Head of caudate nucleus (tissue), 42 donors: ENCODE results near the gene TSHZ1.
A peak's percentile ranks its signal among the peaks of the same experiment; 100 is the strongest.

Experiments
- DNase-seq, 42 donors: peaks; one replicate each; pipeline versions ENCODE4 v3.0.0 to v3.0.0-alpha.2; 2020 to 2021; ENCODE audit warnings: mixed read lengths in 7 of 42
- intact Hi-C: fragments of 100-400 bp; cut with DNase I; formaldehyde crosslinking; loops from one replicate; pipeline ENCODE4 v1.15.0; 2022

TSHZ1 gene

GRCh38 chr18:75204732-75205513, 5.7 kb upstream of the TSHZ1 start:
- DNase-seq = peak in 1 of 42 donors; percentile 43
- intact Hi-C loops = no loop called here

- intact Hi-C loops = no loop called here
- DNase-seq = no peak
Measured at GRCh38 chr18:75205514-75206132, 5.0 kb upstream of the TSHZ1 start.

GRCh38 chr18:75206452-75207309, 3.9 kb upstream of the TSHZ1 start:
- DNase-seq = no peak
- intact Hi-C loops = no loop called here

GRCh38 chr18:75207310-75208154, 3.1 kb upstream of the TSHZ1 start:
- intact Hi-C loops = no loop called here
- DNase-seq = peak in 3 of 42 donors; percentile 21 to 46 (median 38)

GRCh38 chr18:75208155-75208835, 2.3 kb upstream of the TSHZ1 start:
- peak in 41 of 42 donors; percentile 39 to 81 (median 65) for DNase-seq
- intact Hi-C loops = no loop called here

GRCh38 chr18:75208836-75209128, 1.8 kb upstream of the TSHZ1 start:
- intact Hi-C loops = no loop called here
- peak in 2 of 42 donors; percentile 19 to 37 for DNase-seq

- intact Hi-C loops = no loop called here
Measured at GRCh38 chr18:75209129-75209950, 1.3 kb upstream of the TSHZ1 start, which contains the start of gene PTGR3. TSS of gene PTGR3 (minus strand) at chr18:75209139. CDS start at chr18:75209058, 81 bp downstream.

DNA sequence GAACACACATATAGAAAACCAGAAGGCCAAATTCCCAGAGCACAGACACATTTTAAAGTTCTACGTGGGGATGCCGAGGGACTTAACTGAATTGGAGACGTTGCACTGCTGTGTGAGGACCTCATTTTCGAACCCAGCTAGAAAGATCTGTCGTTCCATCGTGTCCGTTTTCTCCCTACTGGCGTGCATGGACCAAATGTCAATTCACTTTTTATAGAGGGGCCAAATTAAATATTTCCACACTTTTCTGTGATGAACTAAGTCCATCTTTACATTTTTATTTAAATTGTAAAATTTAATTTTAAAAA, 692 bp upstream of the TSHZ1 start:
- DNase-seq = no peak
- intact Hi-C loops = no loop called here

More at GRCh38 chr18:75209129-75209950, 1.3 kb upstream of the TSHZ1 start, which contains the start of gene PTGR3:
- DNase-seq = peak; percentile 48 to 92 (median 78)

- intact Hi-C loops = no loop called here
- peak in 12 of 42 donors; percentile 26 to 58 (median 37) for DNase-seq
Measured at GRCh38 chr18:75211002-75211621, 515 bp downstream of the TSHZ1 start.

DNA sequence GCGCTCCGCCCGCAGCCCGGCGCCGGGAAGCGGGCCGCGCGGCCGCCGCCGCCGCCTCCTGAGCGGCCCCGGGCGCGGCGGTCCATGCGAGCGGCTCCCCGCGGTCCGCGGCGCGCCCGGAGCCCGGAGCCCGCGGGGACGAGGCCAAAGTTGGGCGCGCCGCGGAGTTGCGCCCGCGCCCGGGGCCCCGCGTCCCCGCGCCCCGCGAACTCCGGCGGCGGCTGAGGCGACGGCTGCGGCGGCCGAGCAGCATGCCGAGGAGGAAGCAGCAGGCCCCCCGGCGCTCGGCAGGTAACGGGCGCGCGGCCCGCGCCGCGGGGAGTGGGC, 992 bp downstream of the TSHZ1 start:
- intact Hi-C loops = no loop called here
- no peak for DNase-seq

- DNase-seq = peak in 26 of 42 donors; percentile 19 to 71 (median 45)
- intact Hi-C loops = no loop called here
Measured at GRCh38 chr18:75211953-75212750, 1.6 kb downstream of the TSHZ1 start.

DNA sequence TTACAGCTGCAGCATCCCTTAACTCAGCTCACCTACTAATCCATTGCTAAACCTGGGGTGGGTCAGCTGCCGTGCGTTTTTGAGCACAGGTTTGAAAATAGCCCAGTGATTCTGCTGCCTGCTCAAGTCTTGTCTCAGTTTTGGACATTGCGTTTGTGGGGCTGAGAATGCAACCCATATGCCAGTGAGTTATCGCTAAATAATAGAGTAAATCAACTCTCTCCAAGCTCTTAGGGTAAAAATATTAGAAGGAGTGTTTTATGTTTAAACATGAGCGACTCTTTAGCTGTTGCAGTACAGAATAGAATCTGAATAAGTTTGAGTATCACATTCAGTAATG, 2.1 kb downstream of the TSHZ1 start:
- intact Hi-C loops = no loop called here
- no peak for DNase-seq

GRCh38 chr18:75213611-75214331, 3.2 kb downstream of the TSHZ1 start:
- intact Hi-C loops = no loop called here
- no peak for DNase-seq

DNA sequence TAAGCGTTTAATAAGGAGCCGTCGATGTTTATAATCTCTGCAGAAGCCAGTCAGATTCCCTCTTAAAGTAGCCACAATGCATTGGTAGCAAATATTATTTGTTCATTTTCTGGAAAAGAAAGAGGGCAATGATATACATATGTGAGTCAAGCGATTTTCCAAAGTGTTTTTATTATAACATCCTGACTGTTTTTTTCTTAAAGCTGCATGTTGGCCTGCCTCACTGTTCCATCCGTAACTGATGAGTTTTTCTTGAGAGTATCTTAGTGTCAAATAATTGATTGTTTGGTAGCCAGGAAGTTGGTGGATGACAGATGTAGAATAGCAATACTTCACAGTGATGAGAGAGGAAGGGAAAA, 3.7 kb downstream of the TSHZ1 start:
- intact Hi-C loops = no loop called here
- DNase-seq = no peak

DNA sequence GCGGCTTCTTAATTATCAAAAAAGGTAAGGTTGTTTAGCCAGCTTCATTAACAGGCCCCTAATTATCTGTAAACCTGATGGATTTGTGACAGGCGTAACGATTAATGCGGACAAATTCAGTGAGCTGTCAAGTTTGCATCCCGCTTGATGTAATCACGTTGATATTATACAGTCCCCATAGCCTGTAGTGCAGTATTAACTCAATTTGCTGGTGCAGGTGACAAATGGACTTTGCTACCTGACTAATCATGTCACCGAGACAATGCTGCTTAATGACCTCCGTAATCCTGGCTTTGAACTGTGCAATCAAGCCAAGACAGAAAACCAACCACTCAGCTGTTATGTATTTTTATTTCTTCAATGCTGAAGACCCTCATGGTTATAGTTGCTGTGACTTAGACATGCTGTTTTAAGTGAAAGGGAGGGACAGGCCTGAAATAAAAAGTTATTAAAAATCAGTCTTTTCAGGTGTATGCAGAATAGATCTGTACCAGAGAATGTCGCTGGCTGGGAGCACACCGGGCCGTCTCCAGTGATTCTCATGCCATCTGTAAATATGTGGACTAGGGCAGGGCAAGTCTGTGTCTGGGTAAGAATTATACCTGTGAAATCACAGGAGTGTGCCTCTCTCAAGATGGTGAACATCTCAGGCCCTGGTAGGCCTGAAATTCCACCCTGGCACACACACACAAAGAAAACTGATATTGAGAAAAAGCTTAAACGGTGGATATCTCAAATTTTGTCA, 4.3 kb downstream of the TSHZ1 start:
- DNase-seq = no peak

More for the DNA sequence above, 4.3 kb downstream of the TSHZ1 start:
- intact Hi-C loops = no loop called here
